ENCODE results near the gene DCAF11. TPM values are rescaled to one million over a fixed set of nuclear protein-coding genes. Genes with fewer than 3 reads are reported as not detected.

DCAF11 gene
- total RNA-seq, 1 donor from 2014 or later, result 64.9 TPM

DNA sequence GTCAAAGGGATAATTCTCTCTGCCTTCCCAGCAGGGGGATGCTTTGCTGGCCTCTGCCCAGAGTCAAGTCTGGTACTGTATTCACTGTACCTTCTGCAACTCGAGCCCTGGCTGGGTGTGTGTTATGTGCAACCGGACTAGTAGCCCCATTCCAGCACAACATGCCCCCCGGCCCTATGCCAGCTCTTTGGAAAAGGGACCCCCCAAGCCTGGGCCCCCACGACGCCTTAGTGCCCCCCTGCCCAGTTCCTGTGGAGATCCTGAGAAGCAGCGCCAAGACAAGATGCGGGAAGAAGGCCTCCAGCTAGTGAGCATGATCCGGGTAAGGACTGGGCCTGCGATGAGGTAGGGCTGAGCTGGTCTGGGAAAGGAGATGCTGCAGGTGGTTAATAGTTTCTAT, 36.0 kb downstream of the DCAF11 start:
- H3K4me1 ChIP-seq, result peaks cover 29% of the 10 kb centered on the region
- intact Hi-C loops (cut with DNase I), result no loop called here
- no peak overlapping the region for H3K27ac ChIP-seq
- ATAC-seq (no peak), DNase-seq (no peak)
- TF ChIP-seq, protein P1, sequence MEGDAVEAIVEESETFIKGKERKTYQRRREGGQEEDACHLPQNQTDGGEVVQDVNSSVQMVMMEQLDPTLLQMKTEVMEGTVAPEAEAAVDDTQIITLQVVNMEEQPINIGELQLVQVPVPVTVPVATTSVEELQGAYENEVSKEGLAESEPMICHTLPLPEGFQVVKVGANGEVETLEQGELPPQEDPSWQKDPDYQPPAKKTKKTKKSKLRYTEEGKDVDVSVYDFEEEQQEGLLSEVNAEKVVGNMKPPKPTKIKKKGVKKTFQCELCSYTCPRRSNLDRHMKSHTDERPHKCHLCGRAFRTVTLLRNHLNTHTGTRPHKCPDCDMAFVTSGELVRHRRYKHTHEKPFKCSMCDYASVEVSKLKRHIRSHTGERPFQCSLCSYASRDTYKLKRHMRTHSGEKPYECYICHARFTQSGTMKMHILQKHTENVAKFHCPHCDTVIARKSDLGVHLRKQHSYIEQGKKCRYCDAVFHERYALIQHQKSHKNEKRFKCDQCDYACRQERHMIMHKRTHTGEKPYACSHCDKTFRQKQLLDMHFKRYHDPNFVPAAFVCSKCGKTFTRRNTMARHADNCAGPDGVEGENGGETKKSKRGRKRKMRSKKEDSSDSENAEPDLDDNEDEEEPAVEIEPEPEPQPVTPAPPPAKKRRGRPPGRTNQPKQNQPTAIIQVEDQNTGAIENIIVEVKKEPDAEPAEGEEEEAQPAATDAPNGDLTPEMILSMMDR (IDR thresholded peaks at IDR 0.05), result no peak
- no peaks in the 10 kb centered on the region for H3K27me3 ChIP-seq (ENCODE audit: low read depth)
- H3K36me3 ChIP-seq, result peaks cover 73% of the 10 kb centered on the region
- no peak overlapping the region for H3K4me3 ChIP-seq
- H3K9me3 ChIP-seq, result no peaks in the 10 kb centered on the region

DNA sequence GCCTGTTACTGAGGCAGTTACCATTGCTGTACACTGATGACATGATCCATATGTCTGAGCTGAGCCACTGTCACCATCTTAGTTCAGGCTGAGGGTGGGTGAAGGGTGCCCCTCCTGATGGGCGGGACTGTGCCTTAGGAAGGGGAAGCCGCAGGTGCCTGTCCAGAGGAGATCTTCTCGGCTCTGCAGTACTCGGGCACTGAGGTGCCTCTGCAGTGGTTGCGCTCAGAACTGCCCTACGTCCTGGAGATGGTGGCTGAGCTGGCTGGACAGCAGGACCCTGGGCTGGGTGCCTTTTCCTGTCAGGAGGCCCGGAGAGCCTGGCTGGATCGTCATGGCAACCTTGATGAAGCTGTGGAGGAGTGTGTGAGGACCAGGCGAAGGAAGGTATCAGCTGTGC, 36.4 kb downstream of the DCAF11 start:
- no peak overlapping the region for H3K27ac ChIP-seq
- H3K4me1 ChIP-seq, result peaks cover 24% of the 10 kb centered on the region
- no peak overlapping the region for H3K4me3 ChIP-seq
- intact Hi-C loops (cut with DNase I), result no loop called here
- DNase-seq (no peak), ATAC-seq (no peak)
- H3K27me3 ChIP-seq (ENCODE audit: low read depth), result no peaks in the 10 kb centered on the region
- peaks cover 78% of the 10 kb centered on the region for H3K36me3 ChIP-seq
- TF ChIP-seq, protein P1 (IDR thresholded peaks at IDR 0.05), result no peak
- H3K9me3 ChIP-seq, result no peaks in the 10 kb centered on the region

- no peaks in the 10 kb centered on the region for H3K27me3 ChIP-seq (ENCODE audit: low read depth)
- intact Hi-C loops (cut with DNase I), result no loop called here
- DNase-seq (no peak), ATAC-seq (no peak)
- H3K4me1 ChIP-seq, result peaks cover 24% of the 10 kb centered on the region
- H3K27ac ChIP-seq, result no peak overlapping the region
- H3K9me3 ChIP-seq, result no peaks in the 10 kb centered on the region
- no peak overlapping the region for H3K4me3 ChIP-seq
- TF ChIP-seq, protein P1 (IDR thresholded peaks at IDR 0.05), result no peak
- H3K36me3 ChIP-seq, result peaks cover 83% of the 10 kb centered on the region
Measured at GRCh38 chr14:24151404-24152080, 37.0 kb downstream of the DCAF11 start.

GRCh38 chr14:24155100-24155499, 40.5 kb downstream of the DCAF11 start:
- TF ChIP-seq, protein P1 (IDR thresholded peaks at IDR 0.05), result no peak
- intact Hi-C loops (cut with DNase I), result no loop called here
- no peak for ATAC-seq
- H3K27ac ChIP-seq, result no peak overlapping the region
- H3K27me3 ChIP-seq (ENCODE audit: low read depth), result no peaks in the 10 kb centered on the region
- H3K4me1 ChIP-seq, result no peaks in the 10 kb centered on the region
- no peaks in the 10 kb centered on the region for H3K9me3 ChIP-seq
- H3K36me3 ChIP-seq, result peaks cover 96% of the 10 kb centered on the region
- H3K4me3 ChIP-seq, result no peak overlapping the region
- DNase-seq, result no peak

- no peak overlapping the region for H3K4me3 ChIP-seq
- intact Hi-C loops (cut with DNase I), result no loop called here
- H3K27ac ChIP-seq, result no peak overlapping the region
- peaks cover 87% of the 10 kb centered on the region for H3K36me3 ChIP-seq
- H3K9me3 ChIP-seq, result no peaks in the 10 kb centered on the region
- TF ChIP-seq, protein P1 (IDR thresholded peaks at IDR 0.05), result no peak
- DNase-seq (no peak), ATAC-seq (no peak)
- peaks cover 9% of the 10 kb centered on the region for H3K4me1 ChIP-seq
- H3K27me3 ChIP-seq (ENCODE audit: low read depth), result no peaks in the 10 kb centered on the region
Measured at GRCh38 chr14:24156840-24157239, 42.3 kb downstream of the DCAF11 start.
